HEK293 (cell line): ENCODE data around the gene CEP85L.

Experiments used
- TCF7L2 ChIP-seq: IDR thresholded peaks from 2 replicates; pipeline ENCODE4 v1.6.1; 2011; ENCODE audit warnings: low read depth, mild to moderate bottlenecking, inconsistent platforms, low read length, moderate library complexity, borderline replicate concordance
- ZNF114 ChIP-seq: fragments of 450-650 bp; formaldehyde crosslinking; IDR thresholded peaks from 2 replicates; pipeline ENCODE4 v1.5.0; 2017; ENCODE audit warnings: missing biosample characterization, missing genetic modification characterization
- ZNF174 ChIP-seq: fragments of 450-650 bp; formaldehyde crosslinking; IDR thresholded peaks from 2 replicates; pipeline ENCODE4 v1.5.0; 2017; ENCODE audit warnings: missing biosample characterization, mild to moderate bottlenecking, missing genetic modification characterization
- ZNF211 ChIP-seq: fragments of 450-650 bp; formaldehyde crosslinking; IDR thresholded peaks from 2 replicates; pipeline ENCODE4 v1.5.1; 2016; ENCODE audit warnings: low read depth, missing biosample characterization, missing genetic modification characterization
- ZNF660 ChIP-seq: fragments of 450-650 bp; IDR thresholded peaks from 2 replicates; pipeline ENCODE4 v1.5.1; 2018; ENCODE audit warnings: missing biosample characterization, mild to moderate bottlenecking, missing genetic modification characterization
- TF ChIP-seq, protein P1 (sequence below): fragments of 450-650 bp; formaldehyde crosslinking; IDR thresholded peaks from 2 replicates; pipeline ENCODE4 v1.5.1; 2016; ENCODE audit warnings: missing biosample characterization, missing genetic modification characterization
- TF ChIP-seq, protein P2 (sequence below): fragments of 450-650 bp; formaldehyde crosslinking; IDR thresholded peaks from 2 replicates; pipeline ENCODE4 v1.5.1; 2016; ENCODE audit warnings: missing biosample characterization, missing genetic modification characterization, low read depth
- TF ChIP-seq, protein P3 (sequence below): fragments of 450-650 bp; formaldehyde crosslinking; IDR thresholded peaks from 2 replicates; pipeline ENCODE4 v1.5.1; 2016; ENCODE audit warnings: missing biosample characterization, missing genetic modification characterization
- TF ChIP-seq, protein P4 (sequence below): fragments of 450-650 bp; formaldehyde crosslinking; IDR thresholded peaks from 2 replicates; pipeline ENCODE4 v1.5.1; 2016; ENCODE audit warnings: missing biosample characterization, missing genetic modification characterization
- TF ChIP-seq, protein P5 (sequence below): fragments of 450-650 bp; formaldehyde crosslinking; IDR thresholded peaks from 2 replicates; pipeline ENCODE4 v1.5.1; 2016; ENCODE audit warnings: missing biosample characterization, missing genetic modification characterization

DNA sequence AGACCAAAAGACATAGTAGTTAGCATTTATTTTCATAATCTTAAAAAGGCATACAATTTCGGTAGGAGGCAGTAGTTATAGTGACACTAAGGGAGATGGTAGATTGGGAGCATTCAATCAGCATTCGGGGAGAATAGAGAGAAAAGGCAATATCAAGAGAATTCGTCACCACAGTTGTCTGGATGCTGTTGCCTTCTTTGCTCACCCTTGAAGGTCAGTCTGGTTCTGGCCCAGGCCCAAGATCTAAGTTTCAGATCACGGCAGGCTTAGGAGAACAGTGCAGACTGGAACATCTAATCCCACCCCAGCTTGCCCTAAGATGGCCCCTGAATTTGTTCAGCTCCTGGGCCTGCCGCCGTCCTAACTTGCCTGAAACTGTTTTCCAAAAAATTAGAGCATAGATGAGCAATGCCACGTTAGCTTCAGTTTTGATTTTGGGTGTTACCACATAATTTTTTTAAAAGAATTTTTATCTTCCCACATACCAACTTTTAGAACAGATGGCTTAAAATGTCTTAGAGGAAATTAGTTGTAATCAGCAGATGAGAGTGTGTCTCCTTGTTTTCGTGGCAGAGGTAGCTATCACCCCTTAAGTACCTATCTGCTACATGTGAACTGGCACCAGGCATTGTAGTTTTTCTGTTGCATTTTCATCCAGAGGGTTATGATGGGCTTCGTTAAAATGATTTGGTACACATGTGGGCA lies 8.3 kb upstream of the CEP85L start:
- TF ChIP-seq, protein P1, sequence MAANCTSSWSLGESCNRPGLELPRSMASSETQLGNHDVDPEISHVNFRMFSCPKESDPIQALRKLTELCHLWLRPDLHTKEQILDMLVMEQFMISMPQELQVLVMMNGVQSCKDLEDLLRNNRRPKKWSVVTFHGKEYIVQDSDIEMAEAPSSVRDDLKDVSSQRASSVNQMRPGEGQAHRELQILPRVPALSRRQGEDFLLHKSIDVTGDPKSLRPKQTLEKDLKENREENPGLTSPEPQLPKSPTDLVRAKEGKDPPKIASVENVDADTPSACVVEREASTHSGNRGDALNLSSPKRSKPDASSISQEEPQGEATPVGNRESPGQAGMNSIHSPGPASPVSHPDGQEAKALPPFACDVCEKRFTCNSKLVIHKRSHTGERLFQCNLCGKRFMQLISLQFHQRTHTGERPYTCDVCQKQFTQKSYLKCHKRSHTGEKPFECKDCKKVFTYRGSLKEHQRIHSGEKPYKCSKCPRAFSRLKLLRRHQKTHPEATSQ (tag by site-specific recombination): no peak
- TF ChIP-seq, protein P2, sequence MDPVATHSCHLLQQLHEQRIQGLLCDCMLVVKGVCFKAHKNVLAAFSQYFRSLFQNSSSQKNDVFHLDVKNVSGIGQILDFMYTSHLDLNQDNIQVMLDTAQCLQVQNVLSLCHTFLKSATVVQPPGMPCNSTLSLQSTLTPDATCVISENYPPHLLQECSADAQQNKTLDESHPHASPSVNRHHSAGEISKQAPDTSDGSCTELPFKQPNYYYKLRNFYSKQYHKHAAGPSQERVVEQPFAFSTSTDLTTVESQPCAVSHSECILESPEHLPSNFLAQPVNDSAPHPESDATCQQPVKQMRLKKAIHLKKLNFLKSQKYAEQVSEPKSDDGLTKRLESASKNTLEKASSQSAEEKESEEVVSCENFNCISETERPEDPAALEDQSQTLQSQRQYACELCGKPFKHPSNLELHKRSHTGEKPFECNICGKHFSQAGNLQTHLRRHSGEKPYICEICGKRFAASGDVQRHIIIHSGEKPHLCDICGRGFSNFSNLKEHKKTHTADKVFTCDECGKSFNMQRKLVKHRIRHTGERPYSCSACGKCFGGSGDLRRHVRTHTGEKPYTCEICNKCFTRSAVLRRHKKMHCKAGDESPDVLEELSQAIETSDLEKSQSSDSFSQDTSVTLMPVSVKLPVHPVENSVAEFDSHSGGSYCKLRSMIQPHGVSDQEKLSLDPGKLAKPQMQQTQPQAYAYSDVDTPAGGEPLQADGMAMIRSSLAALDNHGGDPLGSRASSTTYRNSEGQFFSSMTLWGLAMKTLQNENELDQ (tag by site-specific recombination): no peak
- TF ChIP-seq, protein P3, sequence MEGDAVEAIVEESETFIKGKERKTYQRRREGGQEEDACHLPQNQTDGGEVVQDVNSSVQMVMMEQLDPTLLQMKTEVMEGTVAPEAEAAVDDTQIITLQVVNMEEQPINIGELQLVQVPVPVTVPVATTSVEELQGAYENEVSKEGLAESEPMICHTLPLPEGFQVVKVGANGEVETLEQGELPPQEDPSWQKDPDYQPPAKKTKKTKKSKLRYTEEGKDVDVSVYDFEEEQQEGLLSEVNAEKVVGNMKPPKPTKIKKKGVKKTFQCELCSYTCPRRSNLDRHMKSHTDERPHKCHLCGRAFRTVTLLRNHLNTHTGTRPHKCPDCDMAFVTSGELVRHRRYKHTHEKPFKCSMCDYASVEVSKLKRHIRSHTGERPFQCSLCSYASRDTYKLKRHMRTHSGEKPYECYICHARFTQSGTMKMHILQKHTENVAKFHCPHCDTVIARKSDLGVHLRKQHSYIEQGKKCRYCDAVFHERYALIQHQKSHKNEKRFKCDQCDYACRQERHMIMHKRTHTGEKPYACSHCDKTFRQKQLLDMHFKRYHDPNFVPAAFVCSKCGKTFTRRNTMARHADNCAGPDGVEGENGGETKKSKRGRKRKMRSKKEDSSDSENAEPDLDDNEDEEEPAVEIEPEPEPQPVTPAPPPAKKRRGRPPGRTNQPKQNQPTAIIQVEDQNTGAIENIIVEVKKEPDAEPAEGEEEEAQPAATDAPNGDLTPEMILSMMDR (tag by site-specific recombination): no peak
- TF ChIP-seq ZNF211 (no peak), ZNF114 (no peak), ZNF174 (tag by site-specific recombination) (no peak), TCF7L2 (no peak), ZNF660 (no peak)
- TF ChIP-seq, protein P4, sequence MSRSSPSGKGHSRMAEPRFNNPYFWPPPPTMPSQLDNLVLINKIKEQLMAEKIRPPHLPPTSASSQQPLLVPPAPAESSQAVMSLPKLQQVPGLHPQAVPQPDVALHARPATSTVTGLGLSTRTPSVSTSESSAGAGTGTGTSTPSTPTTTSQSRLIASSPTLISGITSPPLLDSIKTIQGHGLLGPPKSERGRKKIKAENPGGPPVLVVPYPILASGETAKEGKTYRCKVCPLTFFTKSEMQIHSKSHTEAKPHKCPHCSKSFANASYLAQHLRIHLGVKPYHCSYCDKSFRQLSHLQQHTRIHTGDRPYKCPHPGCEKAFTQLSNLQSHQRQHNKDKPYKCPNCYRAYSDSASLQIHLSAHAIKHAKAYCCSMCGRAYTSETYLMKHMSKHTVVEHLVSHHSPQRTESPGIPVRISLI (tag by site-specific recombination): no peak
- TF ChIP-seq, protein P5, sequence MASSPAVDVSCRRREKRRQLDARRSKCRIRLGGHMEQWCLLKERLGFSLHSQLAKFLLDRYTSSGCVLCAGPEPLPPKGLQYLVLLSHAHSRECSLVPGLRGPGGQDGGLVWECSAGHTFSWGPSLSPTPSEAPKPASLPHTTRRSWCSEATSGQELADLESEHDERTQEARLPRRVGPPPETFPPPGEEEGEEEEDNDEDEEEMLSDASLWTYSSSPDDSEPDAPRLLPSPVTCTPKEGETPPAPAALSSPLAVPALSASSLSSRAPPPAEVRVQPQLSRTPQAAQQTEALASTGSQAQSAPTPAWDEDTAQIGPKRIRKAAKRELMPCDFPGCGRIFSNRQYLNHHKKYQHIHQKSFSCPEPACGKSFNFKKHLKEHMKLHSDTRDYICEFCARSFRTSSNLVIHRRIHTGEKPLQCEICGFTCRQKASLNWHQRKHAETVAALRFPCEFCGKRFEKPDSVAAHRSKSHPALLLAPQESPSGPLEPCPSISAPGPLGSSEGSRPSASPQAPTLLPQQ (tag by site-specific recombination): no peak
